Trophoblast cell (in vitro differentiated cells and primary cell): ENCODE measurements around the gene FBXO42.

ENCODE experiments used
- DNase-seq, 2 donors: peaks; one replicate each; pipeline ENCODE4 v3.0.0-alpha.2; 2016
- H2AFZ ChIP-seq: 2 replicates; pipeline ENCODE4 v1.6.1; 2013; ENCODE audit warnings: low read length, moderate library complexity, mild to moderate bottlenecking; ENCODE audit not compliant: insufficient read depth, poor library complexity
- H2AK5ac ChIP-seq: 2 replicates; pipeline ENCODE4 v1.6.1; 2013; ENCODE audit warnings: mild to moderate bottlenecking, low read length
- H2BK120ac ChIP-seq: 2 replicates; pipeline ENCODE4 v1.6.1; 2013; ENCODE audit warnings: low read length, mild to moderate bottlenecking, moderate library complexity; ENCODE audit not compliant: insufficient read depth, poor library complexity
- H2BK12ac ChIP-seq: 2 replicates; pipeline ENCODE4 v1.6.1; 2013; ENCODE audit warnings: mild to moderate bottlenecking, low read length, moderate library complexity
- H2BK5ac ChIP-seq: 2 replicates; pipeline ENCODE4 v1.6.1; 2013; ENCODE audit warnings: low read length, low read depth, moderate library complexity, mild to moderate bottlenecking; ENCODE audit not compliant: poor library complexity
- H3K14ac ChIP-seq: 2 replicates; pipeline ENCODE4 v1.6.1; 2013; ENCODE audit warnings: mild to moderate bottlenecking, low read length
- H3K18ac ChIP-seq: 2 replicates; pipeline ENCODE4 v1.6.1; 2013; ENCODE audit warnings: mild to moderate bottlenecking, low read length
- H3K23ac ChIP-seq: 2 replicates; pipeline ENCODE4 v1.6.1; 2013; ENCODE audit warnings: low read length
- H3K27ac ChIP-seq: 2 replicates; pipeline ENCODE4 v1.5.1; 2013; ENCODE audit warnings: low read depth, mild to moderate bottlenecking, inconsistent platforms, low read length, moderate library complexity
- H3K27me3 ChIP-seq: 2 replicates; pipeline ENCODE4 v1.6.1; 2013; ENCODE audit warnings: inconsistent platforms, mild to moderate bottlenecking, low read length, moderate library complexity; ENCODE audit not compliant: insufficient read depth
- H3K36me3 ChIP-seq, 2 experiments: 1 replicate in 1 of 2; 2 replicates in 1 of 2; pipeline ENCODE4 v1.6.1; 2013; ENCODE audit warnings: low read length in 2 of 2, mild to moderate bottlenecking in 2 of 2, moderate library complexity in 1 of 2; ENCODE audit not compliant: insufficient read depth in 2 of 2, control insufficient read depth in 1 of 2
- H3K4ac ChIP-seq: 2 replicates; pipeline ENCODE4 v1.6.1; 2013; ENCODE audit warnings: low read depth, mild to moderate bottlenecking, low read length, moderate library complexity
- H3K4me1 ChIP-seq, 2 experiments: 1 replicate in 1 of 2; 2 replicates in 1 of 2; pipeline ENCODE4 v1.6.1; 2013; ENCODE audit warnings: low read length in 2 of 2, mild to moderate bottlenecking in 2 of 2, moderate library complexity in 1 of 2; ENCODE audit not compliant: insufficient read depth in 2 of 2, control insufficient read depth in 1 of 2
- H3K4me2 ChIP-seq: 2 replicates; pipeline ENCODE4 v1.6.1; 2013; ENCODE audit warnings: inconsistent platforms, mild to moderate bottlenecking, low read length, moderate library complexity
- H3K4me3 ChIP-seq: 2 replicates; pipeline ENCODE4 v1.5.1; 2013; ENCODE audit warnings: mild to moderate bottlenecking, low read depth, low read length, inconsistent platforms
- H3K79me1 ChIP-seq: one replicate; pipeline ENCODE4 v1.6.1; 2013; ENCODE audit warnings: low read length
- H3K79me2 ChIP-seq: 2 replicates; pipeline ENCODE4 v1.6.1; 2013; ENCODE audit warnings: low read length, mild to moderate bottlenecking; ENCODE audit not compliant: control insufficient read depth, insufficient read depth, poor library complexity
- H3K9ac ChIP-seq: 2 replicates; pipeline ENCODE4 v1.6.1; 2013; ENCODE audit warnings: mild to moderate bottlenecking, low read length
- H3K9me3 ChIP-seq: 2 replicates; pipeline ENCODE4 v1.6.1; 2013; ENCODE audit warnings: low read depth, mild to moderate bottlenecking, control low read depth, inconsistent platforms, low read length; ENCODE audit not compliant: insufficient read depth
- H4K12ac ChIP-seq: 2 replicates; pipeline ENCODE4 v1.6.1; 2013; ENCODE audit warnings: low read depth, mild to moderate bottlenecking, low read length, moderate library complexity
- H4K8ac ChIP-seq: 2 replicates; pipeline ENCODE4 v1.6.1; 2013; ENCODE audit warnings: low read depth, mild to moderate bottlenecking, low read length, moderate library complexity
- H4K91ac ChIP-seq: one replicate; pipeline ENCODE4 v1.6.1; 2013; ENCODE audit warnings: low read depth, mild to moderate bottlenecking, low read length, moderate library complexity
- WGBS: extraction: QIAGEN DNeasy Blood & Tissue Kit; methylation state at CpG from one replicate; pipeline ENCODE4 v1.1.7; 2013; ENCODE audit warnings: missing lambda C conversion rate; ENCODE audit not compliant: insufficient read length, insufficient coverage; ENCODE audit errors: extremely low coverage; 5-methylcytosine and 5-hydroxymethylcytosine counted together

The FBXO42 gene

DNA sequence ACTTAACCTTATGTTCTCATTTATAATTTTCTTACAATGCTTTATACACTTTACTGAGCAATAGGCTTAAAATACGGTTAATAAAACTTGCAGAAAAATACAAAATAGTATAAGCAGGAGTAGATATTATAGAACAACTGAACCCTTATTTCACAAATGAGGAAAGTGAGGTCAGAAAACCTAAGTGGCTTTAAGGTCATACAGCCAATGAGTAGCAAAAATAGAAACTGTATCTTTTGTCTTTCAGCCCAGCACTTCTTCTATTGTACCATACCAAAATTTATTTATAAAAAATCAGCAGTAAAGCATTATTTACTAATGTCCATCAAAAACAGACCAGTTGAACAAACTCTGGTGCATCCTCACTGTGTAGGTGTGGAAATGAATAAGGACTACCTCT, 11.6 kb downstream of the FBXO42 start:
- Histone ChIP-seq H4K12ac (no peak overlapping the region), H2BK12ac (no peak overlapping the region), H3K27me3 (no peaks in the 10 kb centered on the region), H3K18ac (no peak overlapping the region), H3K4ac (no peak overlapping the region), H2AK5ac (no peak overlapping the region), H3K14ac (no peak overlapping the region), H2BK5ac (no peak overlapping the region), H3K4me3 (no peak overlapping the region), H4K91ac (no peak overlapping the region), H3K36me3 (peaks cover 2 to 4% of the 10 kb centered on the region in 2 experiments), H2AFZ (no peak overlapping the region), H3K27ac (no peak overlapping the region), H3K79me2 (peaks cover 2% of the 10 kb centered on the region), H2BK120ac (no peak overlapping the region), H3K79me1 (no peaks in the 10 kb centered on the region), H4K8ac (no peak overlapping the region), H3K4me2 (no peak overlapping the region), H3K9ac (no peak overlapping the region), H3K4me1 (no peaks in the 10 kb centered on the region), H3K9me3 (no peaks in the 10 kb centered on the region), H3K23ac (no peak overlapping the region)
- no peak for DNase-seq
- WGBS = no CpG with 5 or more reads among the region's 1 CpG

DNA sequence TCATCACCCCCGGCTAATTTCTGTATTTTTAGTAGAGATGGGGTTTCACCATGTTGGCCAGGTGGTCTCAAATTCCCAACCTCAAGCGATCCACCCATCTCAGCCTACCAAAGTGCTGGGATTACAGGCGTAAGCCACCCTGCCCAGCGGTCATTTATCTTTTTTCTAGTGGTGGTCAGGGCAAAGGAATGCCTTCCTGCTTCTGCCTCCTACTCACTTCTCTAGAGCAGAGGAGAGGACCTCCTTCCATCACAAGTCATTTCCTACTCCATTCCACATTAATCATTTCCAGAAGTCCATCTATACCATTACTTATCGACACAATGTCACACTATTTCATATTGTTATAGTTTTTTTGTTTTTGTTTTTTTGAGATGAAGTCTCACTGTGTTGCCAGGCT, 13.3 kb downstream of the FBXO42 start:
- Histone ChIP-seq H4K8ac (no peak overlapping the region), H3K79me1 (no peaks in the 10 kb centered on the region), H2AFZ (no peak overlapping the region), H2BK120ac (no peak overlapping the region), H3K9me3 (no peaks in the 10 kb centered on the region), H3K27me3 (no peaks in the 10 kb centered on the region), H2BK5ac (no peak overlapping the region), H3K14ac (no peak overlapping the region), H3K23ac (no peak overlapping the region), H2BK12ac (no peak overlapping the region), H3K18ac (no peak overlapping the region), H3K36me3 (peaks cover 2 to 4% of the 10 kb centered on the region in 2 experiments), H3K27ac (no peak overlapping the region), H2AK5ac (no peak overlapping the region), H4K12ac (no peak overlapping the region), H4K91ac (no peak overlapping the region), H3K4me1 (no peaks in the 10 kb centered on the region), H3K4ac (no peak overlapping the region), H3K79me2 (peaks cover 2% of the 10 kb centered on the region), H3K4me2 (no peak overlapping the region), H3K9ac (no peak overlapping the region), H3K4me3 (no peak overlapping the region)
- DNase-seq = no peak
- WGBS = 100% methylated on average over 1 of the region's 5 CpGs

GRCh38 chr1:16334655-16335340, 17.5 kb downstream of the FBXO42 start:
- Histone ChIP-seq H3K18ac (no peak overlapping the region), H4K12ac (no peak overlapping the region), H3K79me2 (no peaks in the 10 kb centered on the region), H4K91ac (no peak overlapping the region), H3K9ac (no peak overlapping the region), H2BK5ac (no peak overlapping the region), H3K79me1 (no peaks in the 10 kb centered on the region), H3K27me3 (no peaks in the 10 kb centered on the region), H2BK12ac (no peak overlapping the region), H2BK120ac (no peak overlapping the region), H3K14ac (no peak overlapping the region), H4K8ac (no peak overlapping the region), H3K36me3 (peaks cover 0 to 2% of the 10 kb centered on the region in 2 experiments), H3K23ac (no peak overlapping the region), H3K4me3 (no peak overlapping the region), H3K4ac (no peak overlapping the region), H3K4me2 (no peak overlapping the region), H2AFZ (no peak overlapping the region), H3K9me3 (no peaks in the 10 kb centered on the region), H3K4me1 (no peaks in the 10 kb centered on the region), H2AK5ac (no peak overlapping the region), H3K27ac (no peak overlapping the region)
- no CpG with 5 or more reads among the region's 7 CpGs for WGBS
- peak in 1 of 2 donors; percentile 14 for DNase-seq

DNA sequence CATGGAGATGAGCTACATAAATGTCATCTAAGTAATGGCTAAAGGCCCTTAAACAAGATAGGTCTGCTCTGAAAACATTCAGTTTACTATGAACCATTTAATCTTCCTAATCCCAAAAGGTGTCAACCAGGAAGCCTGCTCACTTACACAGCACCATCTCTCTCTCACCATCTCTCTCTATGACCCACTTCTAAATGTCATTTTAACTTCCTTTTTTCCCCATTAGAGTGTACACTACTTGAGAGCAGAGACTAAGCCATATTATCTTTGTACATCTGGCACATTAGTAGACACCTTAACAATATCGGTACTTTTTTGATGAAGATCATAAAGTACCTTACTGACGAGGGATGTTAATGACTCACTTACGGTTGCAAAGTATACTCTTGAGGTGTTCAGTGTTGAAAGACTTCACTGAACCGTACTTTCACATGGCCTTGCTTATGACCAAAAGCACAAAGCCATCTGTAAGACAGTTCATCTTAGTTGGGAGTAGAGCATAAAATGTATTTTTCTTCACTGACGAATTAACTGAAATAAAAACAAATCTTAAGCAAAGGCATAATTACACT, 25.4 kb downstream of the FBXO42 start:
- no CpG with 5 or more reads among the region's 5 CpGs for WGBS
- no peak overlapping the region for H4K91ac ChIP-seq
- H4K8ac ChIP-seq = no peak overlapping the region
- no peak overlapping the region for H3K4me2 ChIP-seq
- no peaks in the 10 kb centered on the region for H3K79me2 ChIP-seq
- no peak overlapping the region for H3K4me3 ChIP-seq
- no peak overlapping the region for H2AK5ac ChIP-seq
- peaks cover 0 to 2% of the 10 kb centered on the region in 2 experiments for H3K4me1 ChIP-seq
- H3K9me3 ChIP-seq = no peaks in the 10 kb centered on the region
- no peak overlapping the region for H4K12ac ChIP-seq
- H3K18ac ChIP-seq = no peak overlapping the region
- H3K14ac ChIP-seq = no peak overlapping the region
- no peaks in the 10 kb centered on the region for H3K79me1 ChIP-seq
- no peaks in the 10 kb centered on the region for H3K27me3 ChIP-seq
- no peak overlapping the region for H3K9ac ChIP-seq
- no peak overlapping the region for H2AFZ ChIP-seq
- H3K27ac ChIP-seq = no peak overlapping the region
- H3K36me3 ChIP-seq = peaks cover 0 to 2% of the 10 kb centered on the region in 2 experiments
- no peak overlapping the region for H2BK5ac ChIP-seq
- H2BK120ac ChIP-seq = no peak overlapping the region
- H3K4ac ChIP-seq = no peak overlapping the region
- no peak for DNase-seq
- no peak overlapping the region for H2BK12ac ChIP-seq
- no peak overlapping the region for H3K23ac ChIP-seq
